GM18867 (cell line): Measurements from ENCODE around the gene C1QB.

ENCODE experiments used
- ATAC-seq: cut with Tn5 transposase; IDR thresholded peaks from one replicate; pipeline ENCODE4 v1.9.1; 2021; ENCODE audit warnings: mild to moderate bottlenecking, moderate library complexity; ENCODE audit not compliant: unreplicated experiment

Gene C1QB

GRCh38 chr1:22633697-22634463, 19.2 kb upstream of the C1QB start:
- ATAC-seq, result no peak

DNA sequence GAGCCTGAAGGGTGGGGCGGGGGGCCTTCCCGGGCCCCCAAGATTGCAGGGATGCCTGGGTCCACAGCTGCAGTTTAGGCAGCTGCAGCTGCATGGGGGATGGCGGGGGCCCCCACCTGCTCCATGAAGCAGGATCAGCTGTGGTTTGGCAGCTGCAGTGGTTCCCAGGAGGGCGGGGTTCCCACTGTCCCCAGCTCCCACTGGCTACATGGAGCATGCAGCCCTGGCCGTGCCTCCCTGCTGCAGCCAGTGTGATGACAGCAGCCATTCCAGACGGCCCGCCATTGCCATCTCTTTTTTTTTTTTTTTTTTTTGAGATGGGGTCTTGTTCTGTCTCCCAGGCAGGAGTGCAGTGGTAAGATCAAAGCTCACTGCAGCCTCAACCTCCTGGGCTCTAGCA, 17.6 kb upstream of the C1QB start:
- no peak for ATAC-seq

DNA sequence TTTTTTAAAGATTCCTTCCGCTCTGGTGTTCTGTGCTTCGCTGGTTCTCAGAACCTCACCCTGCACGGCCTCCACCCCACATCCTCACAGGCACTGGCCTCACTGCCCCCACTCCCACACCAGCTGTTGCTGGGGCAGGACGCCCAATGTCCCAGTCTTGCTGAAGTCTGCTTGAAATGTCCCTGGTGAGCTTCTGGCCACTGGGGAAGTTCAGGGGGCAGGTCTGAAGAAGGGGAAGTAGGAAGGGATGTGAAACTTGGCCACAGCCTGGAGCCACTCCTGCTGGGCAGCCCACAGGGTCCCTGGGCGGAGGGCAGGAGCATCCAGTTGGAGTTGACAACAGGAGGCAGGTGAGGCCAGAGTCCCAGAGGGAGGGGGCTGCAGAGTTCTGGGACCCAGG, 16.7 kb upstream of the C1QB start, which contains the start of gene C1QA:
C1QA (plus strand) TSS at position 276 of the 400 bp plus-strand sequence. CDS start 989 bp downstream, outside the sequence.
- no peak for ATAC-seq

DNA sequence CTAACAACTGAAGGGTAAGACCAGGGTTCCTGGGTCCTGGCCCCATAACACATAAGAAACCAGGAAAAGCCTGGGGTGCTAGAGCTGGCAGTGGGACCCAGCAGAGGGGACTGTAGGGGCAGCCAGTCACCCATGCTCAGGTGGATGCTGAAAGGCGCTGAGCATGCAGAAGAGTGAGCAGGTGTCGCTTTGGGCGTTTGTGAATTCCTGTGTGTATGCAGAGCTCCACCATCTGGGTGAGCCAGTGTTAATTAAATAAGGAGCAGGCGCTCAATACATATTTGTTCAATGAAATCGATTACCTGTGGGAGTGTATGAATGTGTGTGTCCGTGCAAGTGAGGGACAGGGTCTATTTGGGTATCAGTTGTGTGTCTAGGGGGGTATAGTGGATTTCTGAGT, 16.1 kb upstream of the C1QB start:
- no peak for ATAC-seq

DNA sequence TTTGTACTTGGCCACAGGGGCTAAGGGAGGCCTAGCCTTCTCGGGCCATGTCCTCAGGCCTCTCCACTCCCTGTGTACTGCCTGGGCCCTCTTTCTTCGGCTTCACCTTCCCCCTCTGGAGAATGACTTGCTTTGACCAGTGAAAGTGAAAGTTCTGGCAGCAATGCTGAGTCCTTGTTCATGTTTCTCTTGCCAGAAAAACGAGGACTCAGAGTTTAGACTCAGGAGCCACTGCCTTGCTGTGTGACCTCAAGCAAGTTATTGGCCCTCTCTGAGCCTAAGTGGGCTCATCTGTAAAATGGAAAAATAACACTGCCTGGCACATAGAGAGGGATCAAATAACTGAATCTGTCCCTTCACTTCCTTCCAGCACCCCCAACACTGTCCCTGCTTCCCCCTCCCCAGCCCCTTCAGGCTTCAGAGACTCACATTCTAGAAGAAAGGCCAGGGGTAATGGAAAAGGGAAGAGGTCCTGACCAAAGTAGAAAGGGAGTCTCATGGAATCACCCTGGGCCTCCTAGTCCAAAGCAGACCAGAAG, 15.1 kb upstream of the C1QB start:
- ATAC-seq, result no peak

GRCh38 chr1:22638476-22639234, 14.4 kb upstream of the C1QB start:
- no peak for ATAC-seq

GRCh38 chr1:22639286-22639685, 13.8 kb upstream of the C1QB start:
- no peak for ATAC-seq

- ATAC-seq, result no peak
These were observed 11.8 kb upstream of the C1QB start for GRCh38 chr1:22641247-22641646.

- no peak for ATAC-seq
These were observed 11.0 kb upstream of the C1QB start for GRCh38 chr1:22641906-22642636.

DNA sequence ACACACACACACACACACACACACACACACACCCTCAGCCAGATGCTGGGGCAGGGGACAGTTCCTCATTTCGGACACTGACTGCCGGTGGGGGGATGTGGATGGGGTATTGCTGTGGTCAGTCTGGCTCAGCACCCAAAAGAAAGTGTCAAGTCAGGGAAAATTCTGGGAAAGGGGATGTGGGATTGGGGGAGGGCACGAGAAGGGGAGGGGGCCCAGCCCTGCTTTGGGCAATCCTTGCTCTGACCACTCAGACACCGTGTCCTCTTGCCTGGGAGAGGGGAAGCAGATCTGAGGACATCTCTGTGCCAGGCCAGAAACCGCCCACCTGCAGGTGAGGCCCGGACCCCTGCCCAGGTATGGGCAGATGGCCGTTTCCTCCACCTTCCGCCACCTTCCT, 9.7 kb upstream of the C1QB start, which contains the start of gene C1QC:
C1QC (plus strand) TSS at position 253 of the 400 bp plus-strand sequence. CDS start 391 bp downstream, outside the sequence.
- no peak for ATAC-seq

GRCh38 chr1:22643928-22644327, 9.1 kb upstream of the C1QB start:
- ATAC-seq, result no peak

DNA sequence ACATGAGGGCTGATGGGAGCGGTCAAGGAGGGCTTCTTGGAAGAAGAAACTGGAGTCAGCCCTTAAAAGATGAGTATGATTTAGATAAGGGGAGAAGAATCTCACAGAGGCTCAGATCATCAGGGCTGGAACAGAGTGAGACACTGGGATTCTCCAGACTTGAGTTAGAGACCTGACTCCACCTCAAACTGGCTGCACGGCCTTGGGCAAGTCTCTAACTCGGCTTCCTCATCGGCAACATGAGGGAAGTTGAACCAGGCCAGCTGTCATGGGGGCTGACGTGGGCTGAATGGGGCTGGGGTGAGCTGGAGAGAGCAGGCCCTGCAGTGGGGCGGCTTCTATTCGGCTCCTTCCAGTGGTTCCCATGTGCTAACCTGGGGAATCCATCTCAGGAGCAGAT, 7.1 kb upstream of the C1QB start:
- ATAC-seq, result no peak

DNA sequence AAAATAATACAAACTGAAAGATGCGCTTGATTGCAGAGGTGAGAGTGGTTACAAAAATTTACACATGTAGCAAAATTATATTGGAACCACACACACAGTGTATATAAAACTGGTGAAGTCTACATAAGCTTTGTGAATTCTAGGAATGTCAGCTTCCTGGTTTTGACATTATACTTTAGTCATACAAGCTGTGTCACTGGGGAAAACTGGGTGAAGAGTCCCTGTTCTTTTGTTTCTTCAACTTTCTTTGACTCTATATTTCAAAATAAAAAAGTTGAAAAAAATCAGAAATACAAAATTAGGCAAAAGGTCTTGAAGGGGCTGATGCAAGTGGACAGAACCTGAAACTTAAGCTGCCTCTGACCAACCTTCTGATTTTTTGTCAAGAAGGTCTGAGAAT, 6.7 kb upstream of the C1QB start:
- ATAC-seq, result no peak

GRCh38 chr1:22650089-22650693, 2.8 kb upstream of the C1QB start:
- no peak for ATAC-seq

GRCh38 chr1:22651941-22652856, 837 bp upstream of the C1QB start:
- no peak for ATAC-seq

- no peak for ATAC-seq
These were observed 1.7 kb downstream of the C1QB start for GRCh38 chr1:22654692-22655091.

DNA sequence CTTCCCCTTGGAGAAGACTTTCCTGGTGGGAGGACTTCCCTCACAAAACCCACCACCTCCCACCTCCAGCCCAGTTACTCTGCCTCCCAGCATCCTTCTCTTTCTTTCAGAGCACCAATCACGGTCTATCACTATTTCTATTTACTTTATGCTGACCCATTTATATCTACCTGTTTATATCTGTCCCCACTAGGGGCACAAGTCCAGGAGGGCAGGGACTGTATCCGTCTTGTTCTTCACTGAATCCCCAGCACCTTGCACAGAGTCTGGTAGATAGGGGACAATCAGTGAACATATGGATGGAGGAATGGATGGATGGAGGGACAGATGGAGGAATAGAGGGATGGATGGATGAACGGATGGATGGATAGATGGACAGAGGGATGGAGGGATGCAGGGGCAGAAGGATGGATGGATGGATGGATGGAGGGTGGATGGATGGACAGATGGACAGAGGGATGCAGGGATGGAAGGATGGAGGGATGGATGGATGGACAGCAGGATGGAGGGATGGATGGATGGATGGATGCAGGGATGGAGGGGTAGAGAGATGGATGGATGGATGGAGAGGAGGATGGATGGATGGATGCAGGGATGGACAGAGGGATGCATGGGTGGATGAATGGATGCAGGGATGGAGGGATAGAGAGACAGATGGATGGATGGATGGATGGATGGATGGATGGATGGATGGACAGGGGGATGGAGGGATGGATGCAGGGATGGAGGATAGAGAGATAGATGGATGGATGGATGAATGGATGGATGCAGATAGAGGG, 5.5 kb downstream of the C1QB start:
- ATAC-seq, result no peak

DNA sequence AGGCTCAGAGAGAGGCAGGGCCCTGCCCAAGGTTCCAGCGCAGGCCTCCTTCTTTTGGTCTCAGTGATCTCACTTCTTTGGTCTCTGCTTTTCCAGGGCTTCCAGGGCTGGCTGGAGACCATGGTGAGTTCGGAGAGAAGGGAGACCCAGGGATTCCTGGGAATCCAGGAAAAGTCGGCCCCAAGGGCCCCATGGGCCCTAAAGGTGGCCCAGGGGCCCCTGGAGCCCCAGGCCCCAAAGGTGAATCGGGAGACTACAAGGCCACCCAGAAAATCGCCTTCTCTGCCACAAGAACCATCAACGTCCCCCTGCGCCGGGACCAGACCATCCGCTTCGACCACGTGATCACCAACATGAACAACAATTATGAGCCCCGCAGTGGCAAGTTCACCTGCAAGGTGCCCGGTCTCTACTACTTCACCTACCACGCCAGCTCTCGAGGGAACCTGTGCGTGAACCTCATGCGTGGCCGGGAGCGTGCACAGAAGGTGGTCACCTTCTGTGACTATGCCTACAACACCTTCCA, 7.7 kb downstream of the C1QB start:
- ATAC-seq, result no peak

DNA sequence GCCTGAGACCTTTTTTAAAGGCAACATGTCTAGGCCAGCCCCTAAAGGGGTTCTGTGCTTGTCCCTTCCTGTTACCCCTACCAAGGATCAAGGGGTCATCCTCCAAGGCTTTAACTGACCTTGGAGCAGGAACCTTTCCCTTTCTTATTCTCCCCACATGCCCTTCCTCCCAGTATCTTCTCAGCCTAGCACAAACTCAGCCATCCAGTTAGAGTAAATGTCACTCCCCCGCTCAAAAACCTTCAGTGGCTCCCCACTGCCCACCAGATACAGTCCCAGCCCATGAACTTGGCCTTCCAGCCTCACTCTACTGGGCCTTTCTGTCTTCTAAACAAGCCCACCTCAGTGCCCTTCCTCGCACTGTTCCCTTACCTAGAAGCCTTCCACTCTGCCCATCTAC, 8.8 kb downstream of the C1QB start:
- ATAC-seq, result no peak
